Measurements from ENCODE around the gene TOR4A. TPM values are rescaled to one million over a fixed set of nuclear protein-coding genes. Genes with fewer than 3 reads are reported as not detected.

The TOR4A gene
- total RNA-seq, 1 donor from 2014 or later: 8.0 TPM

GRCh38 chr9:137247916-137248175 is 29.7 kb upstream of the TOR4A start:
- H3K4me3 Mint-ChIP-seq (ENCODE audit: low read depth): no peak overlapping the region
- TF ChIP-seq, protein P1, sequence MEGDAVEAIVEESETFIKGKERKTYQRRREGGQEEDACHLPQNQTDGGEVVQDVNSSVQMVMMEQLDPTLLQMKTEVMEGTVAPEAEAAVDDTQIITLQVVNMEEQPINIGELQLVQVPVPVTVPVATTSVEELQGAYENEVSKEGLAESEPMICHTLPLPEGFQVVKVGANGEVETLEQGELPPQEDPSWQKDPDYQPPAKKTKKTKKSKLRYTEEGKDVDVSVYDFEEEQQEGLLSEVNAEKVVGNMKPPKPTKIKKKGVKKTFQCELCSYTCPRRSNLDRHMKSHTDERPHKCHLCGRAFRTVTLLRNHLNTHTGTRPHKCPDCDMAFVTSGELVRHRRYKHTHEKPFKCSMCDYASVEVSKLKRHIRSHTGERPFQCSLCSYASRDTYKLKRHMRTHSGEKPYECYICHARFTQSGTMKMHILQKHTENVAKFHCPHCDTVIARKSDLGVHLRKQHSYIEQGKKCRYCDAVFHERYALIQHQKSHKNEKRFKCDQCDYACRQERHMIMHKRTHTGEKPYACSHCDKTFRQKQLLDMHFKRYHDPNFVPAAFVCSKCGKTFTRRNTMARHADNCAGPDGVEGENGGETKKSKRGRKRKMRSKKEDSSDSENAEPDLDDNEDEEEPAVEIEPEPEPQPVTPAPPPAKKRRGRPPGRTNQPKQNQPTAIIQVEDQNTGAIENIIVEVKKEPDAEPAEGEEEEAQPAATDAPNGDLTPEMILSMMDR (IDR thresholded peaks at IDR 0.05; ENCODE audit: unreplicated experiment): no peak
- H3K27ac Mint-ChIP-seq: no peak overlapping the region
- peaks cover 4% of the 10 kb centered on the region for H3K36me3 Mint-ChIP-seq (ENCODE audit: insufficient read depth)
- DNase-seq (ENCODE audit: low spot score, unreplicated experiment): no peak
- no peaks in the 10 kb centered on the region for H3K9me3 Mint-ChIP-seq (ENCODE audit: low read depth)
- peaks cover 4% of the 10 kb centered on the region for H3K4me1 Mint-ChIP-seq (ENCODE audit: low read depth)
- peaks cover 5% of the 10 kb centered on the region for H3K27me3 Mint-ChIP-seq

DNA sequence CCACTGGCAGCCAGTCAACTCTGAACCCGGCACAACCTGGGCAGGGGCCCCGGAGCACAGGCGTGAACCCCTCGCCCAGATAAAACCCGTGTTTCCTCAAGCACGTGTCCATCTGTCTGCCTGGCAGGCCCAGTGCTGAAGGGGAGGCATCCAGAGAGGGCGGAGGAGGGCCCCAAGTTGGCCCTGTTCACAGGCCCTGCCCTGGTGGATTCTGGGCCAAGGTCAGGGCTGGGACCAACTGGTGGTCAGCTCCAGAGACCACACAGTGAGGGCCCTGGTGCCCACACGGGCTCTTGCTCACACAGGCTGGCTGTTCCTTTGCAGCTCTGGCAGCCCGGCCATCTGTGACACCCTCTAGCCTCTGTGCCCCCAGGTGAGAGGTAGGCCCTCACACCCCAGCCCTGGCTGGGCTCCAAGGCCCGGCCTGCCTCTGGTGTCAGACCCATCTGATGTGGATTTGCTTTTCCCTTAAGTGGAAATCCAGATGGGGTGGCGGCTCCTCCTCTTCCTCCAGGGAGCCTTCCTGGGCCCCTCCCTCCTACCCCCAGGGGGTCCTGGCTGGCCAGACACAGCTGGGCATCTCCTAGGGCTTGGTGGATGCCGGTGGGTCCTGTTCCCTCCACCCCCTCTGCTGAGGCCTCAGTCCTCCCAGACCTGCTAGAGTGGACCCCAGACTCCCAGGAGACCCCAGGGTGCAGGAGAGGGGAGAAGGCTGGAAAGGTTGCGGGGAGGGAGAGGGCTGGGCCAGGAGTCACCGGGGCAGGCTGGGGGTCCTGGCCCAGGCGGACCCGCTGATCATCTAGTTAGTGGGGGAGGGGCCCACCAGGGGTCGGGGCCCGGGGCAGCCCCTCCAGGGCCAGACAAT is 27.0 kb upstream of the TOR4A start:
- DNase-seq (ENCODE audit: low spot score, unreplicated experiment): no peak
- TF ChIP-seq, protein P1 (IDR thresholded peaks at IDR 0.05; ENCODE audit: unreplicated experiment): no peak
- H3K9me3 Mint-ChIP-seq (ENCODE audit: low read depth): no peaks in the 10 kb centered on the region
- no peak overlapping the region for H3K27ac Mint-ChIP-seq
- peaks cover 1% of the 10 kb centered on the region for H3K27me3 Mint-ChIP-seq
- no peak overlapping the region for H3K4me3 Mint-ChIP-seq (ENCODE audit: low read depth)
- peaks cover 5% of the 10 kb centered on the region for H3K4me1 Mint-ChIP-seq (ENCODE audit: low read depth)
- H3K36me3 Mint-ChIP-seq (ENCODE audit: insufficient read depth): no peaks in the 10 kb centered on the region

DNA sequence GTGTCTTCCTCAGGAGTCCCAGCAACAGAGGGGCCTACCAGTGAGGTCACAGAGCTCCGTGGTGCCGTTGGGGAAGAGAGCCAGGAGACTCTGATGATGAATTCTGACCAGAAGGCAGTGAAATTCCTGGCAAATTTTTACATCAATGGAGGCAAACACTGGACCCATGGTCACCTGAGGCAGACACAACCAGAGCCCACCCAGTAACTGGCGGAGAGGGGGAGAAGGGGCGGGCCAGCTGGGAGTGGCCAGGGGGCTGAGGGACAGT is 26.4 kb upstream of the TOR4A start, which contains the start of gene STPG3:
Gene STPG3, plus strand, starts transcription at position 93 of the 268 bp plus-strand sequence. Its CDS starts 1 bp downstream, at position 94.
- peaks cover 7% of the 10 kb centered on the region for H3K4me1 Mint-ChIP-seq (ENCODE audit: low read depth)
- no peak within 1 kb of the TSS for H3K4me3 Mint-ChIP-seq (ENCODE audit: low read depth)
- DNase-seq (ENCODE audit: low spot score, unreplicated experiment): no peak
- no peaks in the 10 kb centered on the region for H3K27me3 Mint-ChIP-seq
- no peak within 1 kb of the TSS for H3K27ac Mint-ChIP-seq
- H3K36me3 Mint-ChIP-seq (ENCODE audit: insufficient read depth): no peaks in the 10 kb centered on the region
- H3K9me3 Mint-ChIP-seq (ENCODE audit: low read depth): no peaks in the 10 kb centered on the region
- TF ChIP-seq, protein P1 (IDR thresholded peaks at IDR 0.05; ENCODE audit: unreplicated experiment): no peak

DNA sequence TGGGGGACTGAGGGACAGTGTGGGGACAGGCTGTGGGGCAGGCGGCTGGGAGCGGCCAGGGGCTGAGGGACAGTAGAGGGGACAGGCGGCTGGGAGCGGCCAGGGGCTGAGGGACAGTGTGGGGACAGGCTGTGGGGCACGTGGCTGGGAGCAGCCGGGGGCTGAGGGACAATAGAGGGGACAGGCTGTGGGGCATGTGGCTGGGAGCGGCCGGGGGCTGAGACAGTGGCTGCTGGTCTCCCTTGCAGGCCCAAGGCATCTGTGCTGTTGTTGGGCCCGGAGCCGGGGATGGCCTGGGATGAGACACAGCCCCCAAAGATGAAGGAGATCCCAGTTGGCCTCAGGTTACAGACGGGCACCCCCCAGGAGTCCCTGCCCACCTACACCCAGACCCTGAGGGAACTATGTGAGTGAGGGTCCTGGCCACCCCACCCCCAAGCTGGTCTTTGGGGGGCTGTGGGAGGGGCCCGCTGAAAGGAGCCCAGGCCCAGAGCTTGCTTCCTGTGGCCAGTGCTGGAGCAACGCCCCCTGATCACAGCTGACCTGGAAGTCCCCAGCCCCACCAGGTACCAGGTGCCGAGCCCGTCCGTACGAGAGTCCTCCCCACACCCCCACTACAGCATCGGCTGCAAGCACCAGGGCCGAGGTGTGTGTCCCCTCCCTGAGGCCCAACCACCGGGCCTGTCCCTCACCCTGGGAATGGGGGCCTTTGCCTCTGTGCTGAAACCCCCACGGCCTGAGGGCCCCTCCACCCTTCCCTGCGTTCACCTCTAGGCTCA is 25.8 kb upstream of the TOR4A start:
- H3K4me1 Mint-ChIP-seq (ENCODE audit: low read depth): peaks cover 8% of the 10 kb centered on the region
- TF ChIP-seq, protein P1 (IDR thresholded peaks at IDR 0.05; ENCODE audit: unreplicated experiment): no peak
- H3K36me3 Mint-ChIP-seq (ENCODE audit: insufficient read depth): no peaks in the 10 kb centered on the region
- no peak overlapping the region for H3K4me3 Mint-ChIP-seq (ENCODE audit: low read depth)
- no peak for DNase-seq (ENCODE audit: low spot score, unreplicated experiment)
- no peaks in the 10 kb centered on the region for H3K27me3 Mint-ChIP-seq
- H3K9me3 Mint-ChIP-seq (ENCODE audit: low read depth): no peaks in the 10 kb centered on the region
- no peak overlapping the region for H3K27ac Mint-ChIP-seq

GRCh38 chr9:137252555-137253506 is 24.7 kb upstream of the TOR4A start:
- H3K36me3 Mint-ChIP-seq (ENCODE audit: insufficient read depth): no peaks in the 10 kb centered on the region
- H3K4me3 Mint-ChIP-seq (ENCODE audit: low read depth): no peak overlapping the region
- H3K27me3 Mint-ChIP-seq: no peaks in the 10 kb centered on the region
- H3K4me1 Mint-ChIP-seq (ENCODE audit: low read depth): peaks cover 8% of the 10 kb centered on the region
- TF ChIP-seq, protein P1 (IDR thresholded peaks at IDR 0.05; ENCODE audit: unreplicated experiment): no peak
- no peaks in the 10 kb centered on the region for H3K9me3 Mint-ChIP-seq (ENCODE audit: low read depth)
- H3K27ac Mint-ChIP-seq: no peak overlapping the region
- DNase-seq (ENCODE audit: low spot score, unreplicated experiment): no peak
